Immature natural killer cell (primary cell): ENCODE data around the gene TANGO2. TPM values are rescaled to one million over a fixed set of nuclear protein-coding genes. Genes with fewer than 3 reads are reported as not detected.
A peak's percentile ranks its signal among the peaks of the same experiment; 100 is the strongest.

ENCODE experiments used
- DNase-seq, 3 donors: peaks; one replicate each; pipeline ENCODE4 v3.0.0; 2022; ENCODE audit warnings: mixed read lengths in 1 of 3
- H3K27ac Mint-ChIP-seq, 6 donors: one replicate each; pipeline ENCODE4 v1.8.0; 2020; ENCODE audit warnings: mixed read lengths in 6 of 6, mild to moderate bottlenecking in 5 of 6, inconsistent platforms in 4 of 6, moderate library complexity in 3 of 6
- H3K27me3 Mint-ChIP-seq, 3 donors: one replicate each; pipeline ENCODE4 v1.8.0; 2020 to 2021; ENCODE audit warnings: low read depth in 3 of 3, mild to moderate bottlenecking in 3 of 3, mixed read lengths in 3 of 3, moderate library complexity in 3 of 3, inconsistent platforms in 1 of 3
- H3K36me3 Mint-ChIP-seq, 3 donors: one replicate each; pipeline ENCODE4 v1.8.0; 2020; ENCODE audit warnings: mixed read lengths in 3 of 3, inconsistent platforms in 2 of 3, mild to moderate bottlenecking in 2 of 3
- H3K4me1 Mint-ChIP-seq, 2 donors: one replicate each; pipeline ENCODE4 v1.8.0; 2020; ENCODE audit warnings: inconsistent platforms in 2 of 2, mild to moderate bottlenecking in 2 of 2, mixed read lengths in 2 of 2, moderate library complexity in 1 of 2
- H3K4me3 Mint-ChIP-seq, 5 donors: one replicate each; pipeline ENCODE4 v1.8.0; 2020; ENCODE audit warnings: mild to moderate bottlenecking in 5 of 5, mixed read lengths in 5 of 5, inconsistent platforms in 3 of 5, moderate library complexity in 3 of 5
- H3K9me3 Mint-ChIP-seq, 6 donors: one replicate each; pipeline ENCODE4 v1.8.0; 2020; ENCODE audit warnings: mild to moderate bottlenecking in 6 of 6, mixed read lengths in 6 of 6, inconsistent platforms in 4 of 6, moderate library complexity in 3 of 6
- polyA plus RNA-seq, 3 donors: library from polyadenylated mRNA; unstranded; fragments of 300-500 nt; fragmentation: Illumina TruSeq; gene quantifications; one replicate each; pipeline ENCODE4 v1.2.3, GENCODE V29; 2021

Gene TANGO2
- polyA plus RNA-seq, 3 donors from 2014 or later = 43.3 to 68.6 (median 56.6) TPM

DNA sequence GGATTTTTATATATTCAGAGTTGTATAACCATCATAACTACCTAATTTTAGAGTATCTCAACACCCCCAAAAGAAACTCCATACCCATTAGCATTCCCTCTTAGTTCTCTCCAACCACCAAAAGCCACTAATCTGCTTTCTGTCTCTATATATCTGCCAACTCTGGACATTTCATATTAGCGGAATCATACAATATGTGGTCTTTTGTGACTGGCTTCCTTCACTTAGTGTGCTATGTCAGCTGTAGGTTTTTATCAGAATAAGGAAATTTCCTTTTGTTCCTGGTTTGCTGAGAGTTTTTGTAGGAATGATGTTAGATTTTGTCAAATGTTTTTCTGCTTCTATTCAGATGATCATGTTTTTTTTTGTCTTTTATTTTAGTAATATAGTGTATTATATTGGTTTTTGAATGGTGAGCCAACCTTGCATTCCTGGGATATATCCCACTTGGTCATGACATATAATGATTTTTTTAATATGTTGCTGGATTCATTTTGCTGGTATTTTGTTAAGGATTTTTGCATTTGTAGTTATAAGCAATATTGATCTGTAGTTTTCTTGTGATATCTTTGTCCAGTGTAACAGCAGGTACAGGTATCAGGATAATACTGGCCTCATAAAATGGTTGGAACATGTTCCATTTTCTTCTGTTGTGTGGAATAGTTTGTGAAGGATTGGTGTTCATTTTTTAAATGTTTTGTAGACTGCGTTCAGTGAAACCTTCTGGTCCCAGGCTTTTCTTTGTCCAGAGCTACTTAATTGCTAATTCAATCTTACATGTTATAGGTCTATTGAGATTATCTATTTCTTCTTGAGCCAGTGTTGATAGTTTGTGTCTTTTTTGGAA, 75.9 kb downstream of the TANGO2 start:
- no peak overlapping the region for H3K27ac Mint-ChIP-seq
- no peak overlapping the region for H3K4me3 Mint-ChIP-seq
- H3K4me1 Mint-ChIP-seq = peaks cover 26 to 38% of the 10 kb centered on the region in 2 donors
- H3K9me3 Mint-ChIP-seq = no peaks in the 10 kb centered on the region
- peaks cover 24 to 56% (median 31%) of the 10 kb centered on the region in 3 donors for H3K36me3 Mint-ChIP-seq
- no peak for DNase-seq
- H3K27me3 Mint-ChIP-seq = peaks cover 0 to 6% (median 0%) of the 10 kb centered on the region in 3 donors

DNA sequence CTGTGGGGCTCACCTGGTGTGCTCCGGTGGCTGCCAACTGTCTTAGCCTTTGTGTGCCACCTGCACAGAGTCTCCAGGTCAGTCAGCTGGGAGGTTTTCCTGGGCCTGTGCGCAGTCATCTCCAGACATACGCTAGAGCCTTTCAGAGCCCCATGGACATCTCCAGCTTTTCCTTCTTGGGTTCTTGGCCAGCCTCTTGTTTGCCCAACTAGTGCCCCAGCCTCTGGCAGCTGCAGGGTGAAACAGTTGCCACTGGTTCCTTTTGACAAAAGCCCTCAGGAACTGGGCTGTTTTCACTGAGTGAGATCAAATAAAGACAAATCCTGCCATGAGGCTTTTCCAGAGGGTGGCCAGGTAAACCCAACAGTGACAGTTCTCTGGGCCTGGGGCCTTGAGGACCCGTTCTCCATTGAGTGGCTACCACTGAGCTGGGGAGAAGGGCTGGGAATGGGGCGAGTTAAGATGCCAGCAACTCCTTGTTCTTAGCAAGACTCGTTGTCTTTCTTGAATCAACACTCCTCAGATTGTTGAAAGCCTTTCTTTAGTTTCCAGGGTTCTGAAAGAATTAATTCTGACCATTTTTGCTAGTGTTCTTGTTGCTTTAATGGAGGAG, 78.3 kb downstream of the TANGO2 start:
- Mint-ChIP-seq H3K27ac (peak overlapping the region in 5 of 6 donors; percentile 57 to 93 (median 79)), H3K9me3 (no peaks in the 10 kb centered on the region), H3K4me3 (peak overlapping the region; percentile 38 to 81 (median 70)), H3K36me3 (peaks cover 24 to 36% (median 31%) of the 10 kb centered on the region in 3 donors), H3K4me1 (peaks cover 27 to 42% of the 10 kb centered on the region in 2 donors), H3K27me3 (peaks cover 0 to 6% (median 0%) of the 10 kb centered on the region in 3 donors)
- no peak for DNase-seq

- Mint-ChIP-seq H3K27me3 (peaks cover 0 to 6% (median 0%) of the 10 kb centered on the region in 3 donors), H3K4me3 (no peak overlapping the region), H3K9me3 (no peaks in the 10 kb centered on the region), H3K27ac (peak overlapping the region in 5 of 6 donors; percentile 15 to 91 (median 76)), H3K4me1 (peaks cover 27 to 42% of the 10 kb centered on the region in 2 donors), H3K36me3 (peaks cover 9 to 22% (median 16%) of the 10 kb centered on the region in 3 donors)
- DNase-seq = no peak
These were observed 80.7 kb downstream of the TANGO2 start for GRCh38 chr22:20101638-20102037.

GRCh38 chr22:20102203-20102780, 81.4 kb downstream of the TANGO2 start:
- H3K9me3 Mint-ChIP-seq = no peaks in the 10 kb centered on the region
- peaks cover 27 to 42% of the 10 kb centered on the region in 2 donors for H3K4me1 Mint-ChIP-seq
- peak overlapping the region in 5 of 6 donors; percentile 15 to 90 (median 71) for H3K27ac Mint-ChIP-seq
- H3K27me3 Mint-ChIP-seq = peaks cover 0 to 6% (median 0%) of the 10 kb centered on the region in 3 donors
- no peak overlapping the region for H3K4me3 Mint-ChIP-seq
- peaks cover 4 to 15% (median 10%) of the 10 kb centered on the region in 3 donors for H3K36me3 Mint-ChIP-seq
- no peak for DNase-seq

DNA sequence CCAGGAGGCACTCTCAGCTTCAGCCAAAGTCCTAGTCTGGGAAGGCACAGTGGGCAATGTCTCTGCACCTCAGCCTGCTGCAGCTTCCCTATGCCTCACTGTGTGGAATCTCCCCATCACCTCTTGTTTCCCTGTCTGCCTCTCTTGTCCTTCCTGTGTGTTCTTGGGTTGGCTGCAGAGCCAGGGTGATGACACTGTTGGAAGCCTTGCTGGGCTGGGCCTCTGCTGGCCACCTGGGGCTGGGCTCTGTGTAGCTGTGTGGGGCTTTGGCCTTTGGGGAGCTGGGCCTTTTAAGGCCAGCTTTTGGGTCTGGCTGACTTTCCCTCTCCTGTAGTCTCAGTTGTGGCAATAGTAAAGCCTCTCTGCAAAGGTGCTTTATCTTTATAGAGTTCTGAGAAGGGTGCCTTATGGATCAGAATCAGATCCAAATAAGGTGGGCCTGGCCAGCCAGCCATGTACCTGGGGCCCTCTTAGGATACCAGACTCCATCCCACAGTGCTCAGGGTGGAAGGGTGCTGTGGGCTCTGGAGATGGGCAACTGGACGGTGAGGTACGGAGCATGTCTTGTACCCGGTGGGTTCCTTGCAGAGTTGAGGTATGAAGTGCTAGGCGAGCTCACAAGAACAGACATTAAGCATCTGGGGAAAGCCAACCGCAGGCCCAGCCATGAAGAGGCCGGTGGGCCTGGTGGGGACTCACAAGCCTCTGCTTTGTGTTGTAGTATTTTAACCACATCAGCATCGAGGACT, 84.7 kb downstream of the TANGO2 start:
- peaks cover 0 to 2% (median 0%) of the 10 kb centered on the region in 3 donors for H3K27me3 Mint-ChIP-seq
- no peaks in the 10 kb centered on the region for H3K9me3 Mint-ChIP-seq
- H3K4me1 Mint-ChIP-seq = peaks cover 7 to 22% of the 10 kb centered on the region in 2 donors
- DNase-seq = no peak
- peak overlapping the region in 1 of 6 donors; percentile 17 for H3K27ac Mint-ChIP-seq
- no peak overlapping the region for H3K4me3 Mint-ChIP-seq
- peaks cover 0 to 9% (median 5%) of the 10 kb centered on the region in 3 donors for H3K36me3 Mint-ChIP-seq

GRCh38 chr22:20106205-20106848, 85.4 kb downstream of the TANGO2 start:
- Mint-ChIP-seq H3K9me3 (no peaks in the 10 kb centered on the region), H3K4me3 (no peak overlapping the region), H3K4me1 (peaks cover 2 to 23% of the 10 kb centered on the region in 2 donors), H3K36me3 (peaks cover 0 to 9% (median 5%) of the 10 kb centered on the region in 3 donors), H3K27me3 (no peaks in the 10 kb centered on the region), H3K27ac (no peak overlapping the region)
- DNase-seq = no peak

DNA sequence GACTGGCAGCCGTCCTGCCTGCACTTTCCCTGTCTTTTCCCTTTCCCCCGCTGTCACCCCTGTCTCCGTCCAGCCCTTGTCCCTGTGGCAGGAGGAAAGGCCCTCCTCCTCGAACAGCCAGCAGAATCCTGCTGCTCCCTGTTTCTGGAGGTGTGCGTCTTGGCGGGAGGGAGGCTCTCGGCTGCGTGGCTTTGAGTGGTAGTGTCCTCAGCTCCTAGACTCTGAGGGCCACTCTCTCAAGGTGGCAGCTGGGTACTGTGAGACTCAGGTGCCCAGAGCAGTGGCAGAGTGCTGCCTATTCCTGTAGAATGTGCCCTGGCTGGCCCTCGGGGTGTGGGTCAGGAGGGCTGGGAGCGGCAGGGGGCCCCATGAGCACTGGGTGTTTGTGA, 85.9 kb downstream of the TANGO2 start:
- peaks cover 0 to 9% (median 5%) of the 10 kb centered on the region in 3 donors for H3K36me3 Mint-ChIP-seq
- no peaks in the 10 kb centered on the region for H3K27me3 Mint-ChIP-seq
- no peak for DNase-seq
- peaks cover 3 to 24% of the 10 kb centered on the region in 2 donors for H3K4me1 Mint-ChIP-seq
- no peaks in the 10 kb centered on the region for H3K9me3 Mint-ChIP-seq
- H3K27ac Mint-ChIP-seq = no peak overlapping the region
- no peak overlapping the region for H3K4me3 Mint-ChIP-seq

DNA sequence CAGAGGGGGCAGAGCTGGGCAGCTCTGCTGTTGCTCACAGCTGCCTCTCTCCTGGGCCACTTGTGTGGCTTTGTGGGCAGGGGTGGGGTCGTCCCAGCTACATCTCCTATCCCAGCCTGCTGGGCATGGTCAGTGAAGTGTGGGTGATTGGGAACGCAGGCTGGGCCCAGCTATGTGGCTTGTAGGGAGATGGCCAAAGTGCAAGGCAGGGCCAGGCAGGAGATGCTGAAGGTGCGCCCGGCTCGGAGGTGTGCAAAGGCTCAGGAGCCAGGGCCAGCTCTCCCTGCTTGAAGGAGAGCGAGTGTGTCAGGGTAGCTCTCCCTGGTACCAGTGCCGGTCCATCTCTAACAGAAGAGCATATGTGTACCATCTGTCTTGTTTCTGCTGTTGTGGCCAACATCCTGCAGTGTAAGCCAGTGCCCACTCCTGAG, 86.6 kb downstream of the TANGO2 start:
- H3K4me3 Mint-ChIP-seq = no peak overlapping the region

DNA sequence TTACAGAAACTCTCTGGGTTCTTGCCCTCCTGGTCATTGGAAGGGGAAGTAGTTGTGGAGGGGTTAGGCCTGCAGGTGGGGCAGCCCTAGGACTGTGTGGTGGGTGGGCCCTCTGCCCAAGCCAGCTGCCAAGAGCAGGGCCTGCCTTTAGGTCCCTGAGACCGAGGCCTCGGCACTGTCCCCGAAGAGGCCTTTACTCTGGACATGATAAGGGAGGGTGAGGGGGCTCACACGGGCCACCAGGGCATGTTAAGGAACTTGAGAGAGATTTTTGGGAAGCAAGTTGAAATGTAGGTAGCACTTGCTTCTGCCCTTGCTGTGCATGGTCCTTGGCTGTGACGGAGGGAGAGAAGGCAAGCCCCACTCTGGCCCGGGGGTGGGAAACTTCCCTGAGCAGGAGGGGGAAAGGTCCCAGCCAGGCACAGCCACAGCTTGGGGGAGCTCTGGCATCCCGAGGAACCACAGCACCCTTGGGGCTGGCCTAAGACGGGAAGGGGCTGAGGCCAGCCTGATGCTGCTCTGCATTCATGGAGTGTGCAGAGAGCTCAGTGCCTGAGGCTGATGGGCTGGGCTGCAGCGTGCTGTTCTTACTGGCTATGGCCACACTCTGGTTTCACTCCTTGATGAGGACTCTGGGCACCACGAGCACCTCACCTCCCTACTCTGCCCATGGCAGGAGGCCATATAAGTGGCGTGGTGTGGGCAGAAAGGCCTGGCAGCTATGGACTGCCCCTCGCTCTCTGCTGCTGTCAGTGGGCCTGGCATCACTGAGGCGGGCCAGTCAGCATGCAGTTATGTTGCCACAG, 87.2 kb downstream of the TANGO2 start:
- Mint-ChIP-seq H3K27ac (peak overlapping the region in 1 of 6 donors; percentile 12), H3K4me3 (peak overlapping the region in 1 of 5 donors; percentile 44), H3K9me3 (no peaks in the 10 kb centered on the region), H3K27me3 (peaks cover 0 to 2% (median 0%) of the 10 kb centered on the region in 3 donors), H3K36me3 (peaks cover 0 to 9% (median 5%) of the 10 kb centered on the region in 3 donors), H3K4me1 (peaks cover 5 to 21% of the 10 kb centered on the region in 2 donors)
- DNase-seq = no peak

More for the DNA sequence above, 86.6 kb downstream of the TANGO2 start:
- DNase-seq = no peak
- peaks cover 0 to 2% (median 0%) of the 10 kb centered on the region in 3 donors for H3K27me3 Mint-ChIP-seq
- peaks cover 5 to 22% of the 10 kb centered on the region in 2 donors for H3K4me1 Mint-ChIP-seq
- H3K36me3 Mint-ChIP-seq = peaks cover 0 to 9% (median 5%) of the 10 kb centered on the region in 3 donors
- H3K9me3 Mint-ChIP-seq = no peaks in the 10 kb centered on the region
- peak overlapping the region in 1 of 6 donors; percentile 24 for H3K27ac Mint-ChIP-seq

GRCh38 chr22:20108757-20109230, 87.9 kb downstream of the TANGO2 start:
- H3K4me3 Mint-ChIP-seq = peak overlapping the region in 1 of 5 donors; percentile 44
- H3K27ac Mint-ChIP-seq = peak overlapping the region in 2 of 6 donors; percentile 12 to 46
- H3K27me3 Mint-ChIP-seq = peaks cover 0 to 2% (median 0%) of the 10 kb centered on the region in 3 donors
- H3K36me3 Mint-ChIP-seq = peaks cover 0 to 9% (median 5%) of the 10 kb centered on the region in 3 donors
- peaks cover 6 to 21% of the 10 kb centered on the region in 2 donors for H3K4me1 Mint-ChIP-seq
- DNase-seq = no peak
- H3K9me3 Mint-ChIP-seq = no peaks in the 10 kb centered on the region

GRCh38 chr22:20109411-20110358, 88.8 kb downstream of the TANGO2 start:
- H3K36me3 Mint-ChIP-seq = peaks cover 0 to 9% (median 8%) of the 10 kb centered on the region in 3 donors
- no peak overlapping the region for H3K4me3 Mint-ChIP-seq
- peaks cover 0 to 2% (median 0%) of the 10 kb centered on the region in 3 donors for H3K27me3 Mint-ChIP-seq
- no peaks in the 10 kb centered on the region for H3K9me3 Mint-ChIP-seq
- peak overlapping the region in 1 of 6 donors; percentile 81 for H3K27ac Mint-ChIP-seq
- no peak for DNase-seq
- peaks cover 10 to 21% of the 10 kb centered on the region in 2 donors for H3K4me1 Mint-ChIP-seq
